Measurements from ENCODE around the gene FAM20C. TPM values are rescaled to one million over a fixed set of nuclear protein-coding genes. Genes with fewer than 3 reads are reported as not detected.

Gene FAM20C
- total and polyA plus RNA-seq, 4 donors, result 17.3 to 86.9 (median 45.9) TPM

- WGBS, 2 donors, result 90 to 94% methylated on average over 21 to 23 of the region's 23 CpGs
- Histone ChIP-seq H3K9me3 (ENCODE audit: control insufficient read depth in 4 of 4, insufficient read depth in 3 of 4, low read length in 3 of 4) (no peaks in the 10 kb centered on the region), H3K4me1 (ENCODE audit: control insufficient read depth in 5 of 5, insufficient read depth in 5 of 5, low read length in 5 of 5) (peaks cover 0 to 10% (median 0%) of the 10 kb centered on the region in 5 donors), H3K27me3 (ENCODE audit: control insufficient read depth in 3 of 3, insufficient read depth in 3 of 3, low read length in 2 of 3) (no peaks in the 10 kb centered on the region), H3K4me3 (no peak overlapping the region), H3K27ac (ENCODE audit: low read depth in 1 of 2, low read length in 1 of 2) (no peak overlapping the region), H3K9ac (ENCODE audit: insufficient read depth in 1 of 2, low read length in 2 of 2) (no peak overlapping the region), H3K36me3 (ENCODE audit: control insufficient read depth in 4 of 4, insufficient read depth in 4 of 4, low read length in 4 of 4) (peaks cover 0 to 4% (median 0%) of the 10 kb centered on the region in 4 donors)
- no peak for DNase-seq
- no peak for TF ChIP-seq CTCF (IDR thresholded peaks at IDR 0.05; ENCODE audit: control extremely low read depth, extremely low read depth)
- ATAC-seq (ENCODE audit: insufficient read depth, low FRiP score), result no peak
Measured at GRCh38 chr7:226281-226895, 34.0 kb downstream of the FAM20C start.

- DNase-seq, result no peak
- H3K4me3 ChIP-seq, result no peak overlapping the region
- peaks cover 0 to 15% (median 6%) of the 10 kb centered on the region in 5 donors for H3K4me1 ChIP-seq (ENCODE audit: control insufficient read depth in 5 of 5, insufficient read depth in 5 of 5, low read length in 5 of 5)
- H3K9me3 ChIP-seq (ENCODE audit: control insufficient read depth in 4 of 4, insufficient read depth in 3 of 4, low read length in 3 of 4), result no peaks in the 10 kb centered on the region
- no peak for ATAC-seq (ENCODE audit: insufficient read depth, low FRiP score)
- no peak for TF ChIP-seq CTCF (IDR thresholded peaks at IDR 0.05; ENCODE audit: control extremely low read depth, extremely low read depth)
- peaks cover 0 to 4% (median 0%) of the 10 kb centered on the region in 4 donors for H3K36me3 ChIP-seq (ENCODE audit: control insufficient read depth in 4 of 4, insufficient read depth in 4 of 4, low read length in 4 of 4)
- no peaks in the 10 kb centered on the region for H3K27me3 ChIP-seq (ENCODE audit: control insufficient read depth in 3 of 3, insufficient read depth in 3 of 3, low read length in 2 of 3)
- 95 to 96% methylated on average over 16 of the region's 16 CpGs for WGBS, 2 donors
- no peak overlapping the region for H3K27ac ChIP-seq (ENCODE audit: low read depth in 1 of 2, low read length in 1 of 2)
- H3K9ac ChIP-seq (ENCODE audit: insufficient read depth in 1 of 2, low read length in 2 of 2), result no peak overlapping the region
Measured at GRCh38 chr7:227926-228325, 35.6 kb downstream of the FAM20C start.

- Histone ChIP-seq H3K9me3 (ENCODE audit: control insufficient read depth in 4 of 4, insufficient read depth in 3 of 4, low read length in 3 of 4) (no peaks in the 10 kb centered on the region), H3K4me1 (ENCODE audit: control insufficient read depth in 5 of 5, insufficient read depth in 5 of 5, low read length in 5 of 5) (peaks cover 0 to 20% (median 12%) of the 10 kb centered on the region in 5 donors), H3K27me3 (ENCODE audit: control insufficient read depth in 3 of 3, insufficient read depth in 3 of 3, low read length in 2 of 3) (peaks cover 0 to 4% (median 0%) of the 10 kb centered on the region in 3 donors), H3K27ac (ENCODE audit: low read depth in 1 of 2, low read length in 1 of 2) (peak overlapping the region in 1 of 2 donors; percentile 11), H3K4me3 (no peak overlapping the region), H3K36me3 (ENCODE audit: control insufficient read depth in 4 of 4, insufficient read depth in 4 of 4, low read length in 4 of 4) (peaks cover 0 to 2% (median 0%) of the 10 kb centered on the region in 4 donors), H3K9ac (ENCODE audit: insufficient read depth in 1 of 2, low read length in 2 of 2) (no peak overlapping the region)
- no peak for TF ChIP-seq CTCF (IDR thresholded peaks at IDR 0.05; ENCODE audit: control extremely low read depth, extremely low read depth)
- ATAC-seq (ENCODE audit: insufficient read depth, low FRiP score), result no peak
- DNase-seq, result no peak
- WGBS, 2 donors, result 93 to 96% methylated on average over 12 of the region's 12 CpGs
Measured at GRCh38 chr7:228610-229009, 36.2 kb downstream of the FAM20C start.
